ENCODE results near the gene TEF.

Gene TEF

DNA sequence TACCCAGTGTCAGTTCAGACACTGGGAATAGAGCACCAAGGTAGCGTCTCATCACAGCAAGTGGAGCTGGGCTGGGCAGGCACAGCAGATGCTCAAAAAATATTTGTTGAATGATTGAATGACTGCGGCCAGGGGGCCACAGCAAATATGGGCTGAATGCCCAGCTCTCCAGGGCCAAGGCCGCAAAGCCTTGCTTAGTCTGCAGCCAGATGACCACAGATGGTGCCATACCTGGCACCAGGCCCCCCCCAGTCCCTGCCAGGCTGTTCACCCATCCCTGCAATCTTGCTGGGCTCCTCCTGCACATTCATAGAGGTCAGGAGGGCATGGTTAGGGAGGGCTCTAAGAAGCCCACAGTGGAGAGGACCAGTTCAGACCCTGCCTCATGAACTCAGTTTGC lies 47.5 kb upstream of the TEF start:
- no peaks in the 10 kb centered on the region for H3K9me3 ChIP-seq (ENCODE audit: low read length)
- H3K4me3 ChIP-seq (ENCODE audit: low read depth, low read length, poor library complexity, severe bottlenecking): no peak overlapping the region
- H3K79me2 ChIP-seq (ENCODE audit: insufficient read depth, low read length): no peaks in the 10 kb centered on the region
- TF ChIP-seq CTCF (IDR thresholded peaks at IDR 0.05; ENCODE audit: low read length): no peak
- TF ChIP-seq EZH2 (IDR thresholded peaks at IDR 0.05; ENCODE audit: borderline replicate concordance, low read length): no peak
- H3F3A ChIP-seq (ENCODE audit: insufficient read depth, low read length): no peaks in the 10 kb centered on the region
- no peak overlapping the region for H3K9ac ChIP-seq (ENCODE audit: low read length)
- H3K4me1 ChIP-seq (ENCODE audit: insufficient read depth, low read length, severe bottlenecking): no peaks in the 10 kb centered on the region
- H3K4me2 ChIP-seq (ENCODE audit: low read length): no peak overlapping the region
- H3K36me3 ChIP-seq (ENCODE audit: insufficient read depth, low read length): peaks cover 46% of the 10 kb centered on the region
- H3K27me3 ChIP-seq (ENCODE audit: insufficient read depth, low read length): no peaks in the 10 kb centered on the region
- no peak overlapping the region for H2AFZ ChIP-seq (ENCODE audit: low read length)
- H3K27ac ChIP-seq (ENCODE audit: low read depth, low read length, poor library complexity, severe bottlenecking): no peak overlapping the region
- no peaks in the 10 kb centered on the region for H3K9me2 ChIP-seq (ENCODE audit: low read depth, low read length)
- H4K20me1 ChIP-seq (ENCODE audit: insufficient read depth, low read length): no peaks in the 10 kb centered on the region

DNA sequence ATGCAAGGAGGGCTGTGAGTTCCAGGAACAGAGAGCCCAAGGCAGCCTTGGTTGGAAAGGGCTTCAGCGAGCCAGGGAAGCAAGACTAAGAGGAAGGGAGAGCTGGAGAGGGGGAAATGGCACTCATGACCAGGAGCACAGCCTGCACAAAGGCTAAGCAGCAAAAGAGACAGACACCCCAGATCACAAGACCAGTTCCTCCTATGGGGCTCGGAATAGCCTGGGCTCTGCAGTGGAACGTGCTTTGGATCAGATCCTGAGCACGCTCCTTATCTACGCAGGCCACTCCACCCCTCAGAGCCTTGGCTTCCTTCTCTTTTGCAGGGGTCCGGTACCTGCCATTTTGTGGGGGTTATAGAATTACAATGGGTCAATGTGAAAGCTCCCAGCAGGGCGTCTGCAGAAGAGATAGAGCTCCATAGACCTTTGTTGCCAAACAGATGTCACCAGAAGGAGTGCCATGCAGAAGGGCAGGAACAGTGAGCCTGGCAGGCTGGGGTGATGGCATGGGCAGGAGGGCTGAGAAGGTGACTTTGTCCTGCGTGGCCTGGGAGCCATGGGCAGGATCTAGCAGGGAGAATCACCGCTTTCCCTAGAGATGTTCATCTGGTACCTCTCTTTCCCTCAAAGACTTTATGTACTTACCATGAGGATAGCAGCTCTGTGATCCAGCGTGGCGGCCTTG lies 46.6 kb upstream of the TEF start:
- no peak overlapping the region for H3K4me3 ChIP-seq (ENCODE audit: low read depth, low read length, poor library complexity, severe bottlenecking)
- H3K9me2 ChIP-seq (ENCODE audit: low read depth, low read length): no peaks in the 10 kb centered on the region
- no peaks in the 10 kb centered on the region for H3K27me3 ChIP-seq (ENCODE audit: insufficient read depth, low read length)
- no peaks in the 10 kb centered on the region for H3K79me2 ChIP-seq (ENCODE audit: insufficient read depth, low read length)
- H3F3A ChIP-seq (ENCODE audit: insufficient read depth, low read length): no peaks in the 10 kb centered on the region
- H3K4me2 ChIP-seq (ENCODE audit: low read length): no peak overlapping the region
- no peak overlapping the region for H2AFZ ChIP-seq (ENCODE audit: low read length)
- H3K27ac ChIP-seq (ENCODE audit: low read depth, low read length, poor library complexity, severe bottlenecking): no peak overlapping the region
- H3K9ac ChIP-seq (ENCODE audit: low read length): no peak overlapping the region
- H3K36me3 ChIP-seq (ENCODE audit: insufficient read depth, low read length): peaks cover 49% of the 10 kb centered on the region
- H3K4me1 ChIP-seq (ENCODE audit: insufficient read depth, low read length, severe bottlenecking): no peaks in the 10 kb centered on the region
- H4K20me1 ChIP-seq (ENCODE audit: insufficient read depth, low read length): no peaks in the 10 kb centered on the region
- no peak for TF ChIP-seq EZH2 (IDR thresholded peaks at IDR 0.05; ENCODE audit: borderline replicate concordance, low read length)
- no peaks in the 10 kb centered on the region for H3K9me3 ChIP-seq (ENCODE audit: low read length)

- H3F3A ChIP-seq (ENCODE audit: insufficient read depth, low read length): no peaks in the 10 kb centered on the region
- no peak overlapping the region for H3K4me2 ChIP-seq (ENCODE audit: low read length)
- H3K9me2 ChIP-seq (ENCODE audit: low read depth, low read length): no peaks in the 10 kb centered on the region
- peaks cover 36% of the 10 kb centered on the region; the same call in 1 of the 2 replicates for H3K36me3 ChIP-seq (ENCODE audit: insufficient read depth, low read length)
- H3K27ac ChIP-seq (ENCODE audit: low read depth, low read length, poor library complexity, severe bottlenecking): no peak overlapping the region
- H3K4me3 ChIP-seq (ENCODE audit: low read depth, low read length, poor library complexity, severe bottlenecking): no peak overlapping the region
- H3K9ac ChIP-seq (ENCODE audit: low read length): no peak overlapping the region
- no peaks in the 10 kb centered on the region for H3K79me2 ChIP-seq (ENCODE audit: insufficient read depth, low read length)
- no peaks in the 10 kb centered on the region for H3K27me3 ChIP-seq (ENCODE audit: insufficient read depth, low read length)
- H3K9me3 ChIP-seq (ENCODE audit: low read length): no peaks in the 10 kb centered on the region
- H4K20me1 ChIP-seq (ENCODE audit: insufficient read depth, low read length): no peaks in the 10 kb centered on the region
- TF ChIP-seq EZH2 (IDR thresholded peaks at IDR 0.05; ENCODE audit: borderline replicate concordance, low read length) (no peak), CTCF (IDR thresholded peaks at IDR 0.05; ENCODE audit: low read length) (no peak)
- no peaks in the 10 kb centered on the region for H3K4me1 ChIP-seq (ENCODE audit: insufficient read depth, low read length, severe bottlenecking)
- H2AFZ ChIP-seq (ENCODE audit: low read length): no peak overlapping the region
These were observed 43.0 kb upstream of the TEF start for GRCh38 chr22:41338614-41339212.
